Measurements from ENCODE around the gene AFAP1L2. TPM values are rescaled to one million over a fixed set of nuclear protein-coding genes. Genes with fewer than 3 reads are reported as not detected.

AFAP1L2 gene
- total RNA-seq, 2 experiments from 2014 or later: 1.4 to 2.0 TPM

- Mint-ChIP-seq H3K27ac (no peak overlapping the region), H3K4me3 (no peak overlapping the region), H3K36me3 (ENCODE audit: low read depth) (no peaks in the 10 kb centered on the region), H3K9me3 (ENCODE audit: low read depth) (no peaks in the 10 kb centered on the region), H3K27me3 (no peaks in the 10 kb centered on the region), H3K4me1 (no peaks in the 10 kb centered on the region)
- DNase-seq: no peak
- ChIA-PET CTCF (no interaction called here), POLR2A (no interaction called here)
- no peak for ATAC-seq
- intact Hi-C loops (cut with DNase I, micrococcal nuclease): no loop called here
Observed at GRCh38 chr10:114370966-114371365, 33.3 kb downstream of the AFAP1L2 start.

- Mint-ChIP-seq H3K27me3 (no peaks in the 10 kb centered on the region), H3K4me1 (no peaks in the 10 kb centered on the region), H3K9me3 (ENCODE audit: low read depth) (no peaks in the 10 kb centered on the region), H3K4me3 (no peak overlapping the region), H3K36me3 (ENCODE audit: low read depth) (no peaks in the 10 kb centered on the region), H3K27ac (no peak overlapping the region)
- intact Hi-C loops (cut with DNase I, micrococcal nuclease): no loop called here
- no peak for DNase-seq
- ATAC-seq: no peak
- ChIA-PET CTCF (no interaction called here), POLR2A (no interaction called here)
Observed at GRCh38 chr10:114370199-114370598, 34.1 kb downstream of the AFAP1L2 start.

GRCh38 chr10:114368057-114368391 lies 36.3 kb downstream of the AFAP1L2 start:
- Mint-ChIP-seq H3K27me3 (no peaks in the 10 kb centered on the region), H3K9me3 (ENCODE audit: low read depth) (no peaks in the 10 kb centered on the region), H3K36me3 (ENCODE audit: low read depth) (no peaks in the 10 kb centered on the region), H3K27ac (no peak overlapping the region), H3K4me1 (no peaks in the 10 kb centered on the region), H3K4me3 (no peak overlapping the region)
- CTCF ChIA-PET: no interaction called here
- intact Hi-C loops (cut with DNase I, micrococcal nuclease): loop anchor here in 1 of 2 experiments (10.0 kb wide), 1 partner anchor 337 kb away; no protein-coding TSS in a partner anchor
- no peak for ATAC-seq
- DNase-seq: no peak
- POLR2A ChIA-PET: no interaction called here

DNA sequence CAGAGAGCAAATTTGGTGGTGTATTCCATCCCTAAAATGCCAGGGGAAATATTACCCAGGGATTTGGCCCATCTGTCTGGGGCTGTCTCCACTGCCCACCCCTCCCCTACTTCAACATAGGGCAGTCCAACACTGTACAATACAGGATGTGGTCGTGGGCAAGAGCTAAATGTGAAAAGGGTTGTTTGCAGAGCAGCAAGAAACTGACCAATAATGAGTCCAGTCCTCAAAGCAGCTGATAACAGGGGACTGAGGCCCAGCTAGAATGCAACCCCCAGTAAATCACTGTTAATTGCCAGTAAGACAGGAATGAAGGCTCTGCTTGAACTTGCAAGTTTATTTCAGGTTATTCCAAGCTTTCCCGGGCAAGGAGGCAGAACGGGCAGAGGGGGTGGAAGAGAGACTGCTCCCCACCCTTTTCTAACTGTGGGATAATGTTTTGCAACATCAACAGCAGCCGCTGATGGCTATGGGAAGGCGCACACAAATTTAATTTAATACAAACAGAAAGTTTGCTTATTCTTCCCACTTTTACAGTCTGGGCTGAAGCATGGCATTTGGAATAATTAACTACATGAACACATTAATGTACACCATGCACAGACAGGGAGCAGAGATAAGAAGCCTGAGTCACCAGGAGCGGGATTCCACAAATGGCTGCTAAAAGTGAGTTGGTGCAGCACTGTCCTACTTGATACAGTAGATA lies 36.8 kb downstream of the AFAP1L2 start:
- intact Hi-C loops (cut with DNase I, micrococcal nuclease): loop anchor here in 1 of 2 experiments (10.0 kb wide), 1 partner anchor 337 kb away; no protein-coding TSS in a partner anchor
- no peaks in the 10 kb centered on the region for H3K36me3 Mint-ChIP-seq (ENCODE audit: low read depth)
- no peaks in the 10 kb centered on the region for H3K27me3 Mint-ChIP-seq
- POLR2A ChIA-PET: no interaction called here
- ATAC-seq (no peak), DNase-seq (no peak)
- H3K9me3 Mint-ChIP-seq (ENCODE audit: low read depth): no peaks in the 10 kb centered on the region
- no peak overlapping the region for H3K27ac Mint-ChIP-seq
- CTCF ChIA-PET: interaction anchor here (0.7 to 1.0 kb wide), 2 partner anchors 21 to 64 kb away, joined by 3 to 4 read pairs; no protein-coding TSS in a partner anchor
- no peaks in the 10 kb centered on the region for H3K4me1 Mint-ChIP-seq
- no peak overlapping the region for H3K4me3 Mint-ChIP-seq

- no peaks in the 10 kb centered on the region for H3K36me3 Mint-ChIP-seq (ENCODE audit: low read depth)
- CTCF ChIA-PET: no interaction called here
- DNase-seq: no peak
- no peaks in the 10 kb centered on the region for H3K4me1 Mint-ChIP-seq
- H3K9me3 Mint-ChIP-seq (ENCODE audit: low read depth): no peaks in the 10 kb centered on the region
- intact Hi-C loops (cut with DNase I, micrococcal nuclease): loop anchor here in 1 of 2 experiments (10.0 kb wide), 1 partner anchor 340 kb away; no protein-coding TSS in a partner anchor
- ATAC-seq: no peak
- POLR2A ChIA-PET: no interaction called here
- H3K27ac Mint-ChIP-seq: no peak overlapping the region
- no peaks in the 10 kb centered on the region for H3K27me3 Mint-ChIP-seq
- H3K4me3 Mint-ChIP-seq: no peak overlapping the region
Observed at GRCh38 chr10:114364726-114365125, 39.6 kb downstream of the AFAP1L2 start.

GRCh38 chr10:114363745-114364454 lies 40.4 kb downstream of the AFAP1L2 start:
- CTCF ChIA-PET: interaction anchor here (0.6 kb wide), 1 partner anchor 1891 kb away, joined by 3 read pairs; no protein-coding TSS in a partner anchor
- intact Hi-C loops (cut with DNase I, micrococcal nuclease): loop anchor here in 1 of 2 experiments (10.0 kb wide), 1 partner anchor 341 kb away; no protein-coding TSS in a partner anchor
- POLR2A ChIA-PET: no interaction called here
- H3K27me3 Mint-ChIP-seq: no peaks in the 10 kb centered on the region
- H3K4me3 Mint-ChIP-seq: no peak overlapping the region
- no peak for DNase-seq
- ATAC-seq: no peak
- H3K36me3 Mint-ChIP-seq (ENCODE audit: low read depth): no peaks in the 10 kb centered on the region
- no peaks in the 10 kb centered on the region for H3K9me3 Mint-ChIP-seq (ENCODE audit: low read depth)
- H3K4me1 Mint-ChIP-seq: no peaks in the 10 kb centered on the region
- H3K27ac Mint-ChIP-seq: no peak overlapping the region

DNA sequence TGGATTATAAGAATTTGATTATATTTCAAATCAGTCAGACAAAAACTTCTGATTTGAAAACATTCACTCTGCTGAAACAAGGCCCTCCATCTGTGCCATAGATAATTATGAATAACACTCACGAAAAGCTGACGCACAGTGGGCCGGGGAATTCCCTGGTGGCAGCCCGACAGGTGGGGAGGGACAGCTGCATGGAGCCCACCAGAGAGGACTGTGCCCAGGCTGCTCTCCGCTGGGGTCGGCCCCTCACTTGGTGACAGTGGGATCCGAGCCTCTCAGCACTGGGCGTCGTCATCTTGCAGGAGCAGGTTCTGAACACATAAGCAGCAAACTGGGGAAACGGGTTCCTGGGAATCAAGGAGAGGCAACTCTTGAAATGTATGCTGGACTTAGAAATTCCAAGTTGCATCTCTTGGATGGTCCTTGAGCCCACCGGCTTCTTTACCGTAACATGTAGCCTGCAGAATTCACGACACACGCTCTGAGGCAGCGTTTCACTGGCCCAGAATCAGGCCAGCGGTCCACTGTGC lies 41.4 kb downstream of the AFAP1L2 start:
- no peaks in the 10 kb centered on the region for H3K36me3 Mint-ChIP-seq (ENCODE audit: low read depth)
- no peaks in the 10 kb centered on the region for H3K4me1 Mint-ChIP-seq
- no peak for DNase-seq
- H3K9me3 Mint-ChIP-seq (ENCODE audit: low read depth): no peaks in the 10 kb centered on the region
- no peak overlapping the region for H3K4me3 Mint-ChIP-seq
- ATAC-seq: no peak
- H3K27me3 Mint-ChIP-seq: no peaks in the 10 kb centered on the region
- H3K27ac Mint-ChIP-seq: no peak overlapping the region
- CTCF ChIA-PET: no interaction called here
- POLR2A ChIA-PET: no interaction called here
- intact Hi-C loops (cut with DNase I, micrococcal nuclease): loop anchor here in 1 of 2 experiments (10.0 kb wide), 1 partner anchor 342 kb away; no protein-coding TSS in a partner anchor

GRCh38 chr10:114359953-114360345 lies 44.4 kb downstream of the AFAP1L2 start:
- H3K27me3 Mint-ChIP-seq: no peaks in the 10 kb centered on the region
- H3K9me3 Mint-ChIP-seq (ENCODE audit: low read depth): no peaks in the 10 kb centered on the region
- no peak overlapping the region for H3K27ac Mint-ChIP-seq
- ATAC-seq (no peak), DNase-seq (no peak)
- CTCF ChIA-PET: interaction anchor here (0.6 kb wide), 2 partner anchors 15 to 18 kb away, joined by 3 to 5 read pairs; no protein-coding TSS in a partner anchor
- H3K4me1 Mint-ChIP-seq: no peaks in the 10 kb centered on the region
- POLR2A ChIA-PET: no interaction called here
- intact Hi-C loops (cut with DNase I, micrococcal nuclease): loop anchor here in 1 of 2 experiments (10.0 kb wide), 1 partner anchor 345 kb away; no protein-coding TSS in a partner anchor
- H3K36me3 Mint-ChIP-seq (ENCODE audit: low read depth): no peaks in the 10 kb centered on the region
- no peak overlapping the region for H3K4me3 Mint-ChIP-seq

- Mint-ChIP-seq H3K27me3 (no peaks in the 10 kb centered on the region), H3K36me3 (ENCODE audit: low read depth) (no peaks in the 10 kb centered on the region), H3K4me1 (no peaks in the 10 kb centered on the region), H3K4me3 (no peak overlapping the region), H3K9me3 (ENCODE audit: low read depth) (no peaks in the 10 kb centered on the region), H3K27ac (no peak overlapping the region)
- DNase-seq: no peak
- ChIA-PET CTCF (interaction anchor here (0.6 to 1.0 kb wide), 3 partner anchors 15 to 26 kb away, joined by 3 to 5 read pairs (median 3); no protein-coding TSS in a partner anchor), POLR2A (no interaction called here)
- no peak for ATAC-seq
- intact Hi-C loops (cut with DNase I, micrococcal nuclease): no loop called here
Observed at GRCh38 chr10:114359041-114359952, 45.0 kb downstream of the AFAP1L2 start.

GRCh38 chr10:114357515-114357996 lies 46.7 kb downstream of the AFAP1L2 start:
- Mint-ChIP-seq H3K9me3 (ENCODE audit: low read depth) (no peaks in the 10 kb centered on the region), H3K27ac (no peak overlapping the region), H3K36me3 (ENCODE audit: low read depth) (no peaks in the 10 kb centered on the region), H3K27me3 (peaks cover 4% of the 10 kb centered on the region), H3K4me1 (no peaks in the 10 kb centered on the region), H3K4me3 (no peak overlapping the region)
- ChIA-PET POLR2A (no interaction called here), CTCF (no interaction called here)
- ATAC-seq (no peak), DNase-seq (no peak)
- intact Hi-C loops (cut with DNase I, micrococcal nuclease): no loop called here
